A549 treated with DMSO at 1 μM for 4 hours (cell line): ENCODE data around the gene FMO3. TPM values are rescaled to one million over a fixed set of nuclear protein-coding genes. Genes with fewer than 3 reads are reported as not detected.

Experiments used
- total RNA-seq: library from RNA; stranded (reverse); fragments of 200-300 nt; extraction: Qiagen RNA extraction; gene quantifications from 5 replicates; pipeline ENCODE4 v1.2.3, GENCODE V29; 2022; ENCODE audit warnings: low read depth

FMO3 gene
- total RNA-seq, result not detected in 5 replicates

GRCh38 chr1:171090604-171091003, at the start of gene FMO3:
Gene FMO3, plus strand, starts transcription at chr1:171090905. Its CDS starts 1,754 bp downstream, at chr1:171092659.

Other genes with a start within 250 kb of the FMO3 start
- not detected in 5 replicates for gene MROH9, start 155.4 kb upstream of the FMO3 start, total RNA-seq
- gene FMO2, start 94.4 kb downstream of the FMO3 start, total RNA-seq, result not detected in 5 replicates
- not detected in 5 replicates for gene FMO1, start 157.6 kb downstream of the FMO3 start, total RNA-seq
- 0.15 to 1.2 TPM (median 0.49 TPM) in 5 replicates for gene FMO4, start 223.3 kb downstream of the FMO3 start, total RNA-seq